ENCODE data around the gene CFAP54.

- TF ChIP-seq CTCF (conservative IDR thresholded peaks at IDR 0.05 in 1 of 2, IDR thresholded peaks at IDR 0.05 in 1 of 2; ENCODE audit: extremely low read depth in 1 of 2, insufficient read depth in 1 of 2, low read depth in 1 of 2, low read length in 2 of 2) (no peak), EZH2 (IDR thresholded peaks at IDR 0.05; ENCODE audit: borderline replicate concordance, low read length) (no peak)
Measured at GRCh38 chr12:96850676-96851075, 361.3 kb downstream of the CFAP54 start.

All from mammary epithelial cell (primary cell).